Measurements from ENCODE around the gene AGTRAP.

GRCh38 chr1:11713095-11713494 lies 22.8 kb upstream of the AGTRAP start:
- TF ChIP-seq, protein P1, sequence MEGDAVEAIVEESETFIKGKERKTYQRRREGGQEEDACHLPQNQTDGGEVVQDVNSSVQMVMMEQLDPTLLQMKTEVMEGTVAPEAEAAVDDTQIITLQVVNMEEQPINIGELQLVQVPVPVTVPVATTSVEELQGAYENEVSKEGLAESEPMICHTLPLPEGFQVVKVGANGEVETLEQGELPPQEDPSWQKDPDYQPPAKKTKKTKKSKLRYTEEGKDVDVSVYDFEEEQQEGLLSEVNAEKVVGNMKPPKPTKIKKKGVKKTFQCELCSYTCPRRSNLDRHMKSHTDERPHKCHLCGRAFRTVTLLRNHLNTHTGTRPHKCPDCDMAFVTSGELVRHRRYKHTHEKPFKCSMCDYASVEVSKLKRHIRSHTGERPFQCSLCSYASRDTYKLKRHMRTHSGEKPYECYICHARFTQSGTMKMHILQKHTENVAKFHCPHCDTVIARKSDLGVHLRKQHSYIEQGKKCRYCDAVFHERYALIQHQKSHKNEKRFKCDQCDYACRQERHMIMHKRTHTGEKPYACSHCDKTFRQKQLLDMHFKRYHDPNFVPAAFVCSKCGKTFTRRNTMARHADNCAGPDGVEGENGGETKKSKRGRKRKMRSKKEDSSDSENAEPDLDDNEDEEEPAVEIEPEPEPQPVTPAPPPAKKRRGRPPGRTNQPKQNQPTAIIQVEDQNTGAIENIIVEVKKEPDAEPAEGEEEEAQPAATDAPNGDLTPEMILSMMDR (IDR thresholded peaks at IDR 0.05; ENCODE audit: extremely low read depth in 1 of 2, insufficient read depth in 1 of 2, low read depth in 1 of 2, low read length in 2 of 2) = no peak
- TF ChIP-seq EZH2 (IDR thresholded peaks at IDR 0.05; ENCODE audit: borderline replicate concordance, low read depth, low read length, severe bottlenecking) (no peak), MAX (IDR thresholded peaks at IDR 0.05; ENCODE audit: insufficient read depth, insufficient read length) (no peak)
